ENCODE measurements around the gene OR4C16.

The OR4C16 gene

GRCh38 chr11:55571828-55572227, at the start of gene OR4C16:
Gene OR4C16, plus strand, starts transcription at chr11:55572128. Its CDS starts 0 bp downstream, at chr11:55572128.
- H3K4me1 ChIP-seq (ENCODE audit: control insufficient read depth, insufficient read depth, low read length) = no peaks in the 10 kb centered on the region
- no peaks in the 10 kb centered on the region for H3K27me3 ChIP-seq (ENCODE audit: control insufficient read depth, insufficient read depth, low read length)
- no peaks in the 10 kb centered on the region for H3K9me3 ChIP-seq (ENCODE audit: control insufficient read depth, low read length)
- no peak within 1 kb of the TSS for H3K9ac ChIP-seq (ENCODE audit: low read length)
- no peaks in the 10 kb centered on the region for H3K36me3 ChIP-seq (ENCODE audit: control insufficient read depth, insufficient read depth, low read length)
- no peak within 1 kb of the TSS for H3K4me3 ChIP-seq (ENCODE audit: low read length)

GRCh38 chr11:55554169-55554568, 17.8 kb upstream of the OR4C16 start, which contains the start of gene OR4C15:
Gene OR4C15, plus strand, starts transcription at chr11:55554469. Its CDS starts 0 bp downstream, at chr11:55554469.
- H3K36me3 ChIP-seq (ENCODE audit: control insufficient read depth, insufficient read depth, low read length) = no peaks in the 10 kb centered on the region
- no peak within 1 kb of the TSS for H3K9ac ChIP-seq (ENCODE audit: low read length)
- no peaks in the 10 kb centered on the region for H3K27me3 ChIP-seq (ENCODE audit: control insufficient read depth, insufficient read depth, low read length)
- H3K4me3 ChIP-seq (ENCODE audit: low read length) = no peak within 1 kb of the TSS
- H3K9me3 ChIP-seq (ENCODE audit: control insufficient read depth, low read length) = no peaks in the 10 kb centered on the region
- H3K4me1 ChIP-seq (ENCODE audit: control insufficient read depth, insufficient read depth, low read length) = no peaks in the 10 kb centered on the region

GRCh38 chr11:55572548-55572947, 620 bp downstream of the OR4C16 start:
- no peaks in the 10 kb centered on the region for H3K4me1 ChIP-seq (ENCODE audit: control insufficient read depth, insufficient read depth, low read length)
- no peak overlapping the region for H3K9ac ChIP-seq (ENCODE audit: low read length)
- no peaks in the 10 kb centered on the region for H3K9me3 ChIP-seq (ENCODE audit: control insufficient read depth, low read length)
- no peaks in the 10 kb centered on the region for H3K36me3 ChIP-seq (ENCODE audit: control insufficient read depth, insufficient read depth, low read length)
- H3K4me3 ChIP-seq (ENCODE audit: low read length) = no peak overlapping the region
- H3K27me3 ChIP-seq (ENCODE audit: control insufficient read depth, insufficient read depth, low read length) = no peaks in the 10 kb centered on the region

- Histone ChIP-seq H3K4me3 (ENCODE audit: low read length) (no peak within 1 kb of the TSS), H3K36me3 (ENCODE audit: control insufficient read depth, insufficient read depth, low read length) (no peaks in the 10 kb centered on the region), H3K9ac (ENCODE audit: low read length) (no peak within 1 kb of the TSS), H3K27me3 (ENCODE audit: control insufficient read depth, insufficient read depth, low read length) (no peaks in the 10 kb centered on the region), H3K9me3 (ENCODE audit: control insufficient read depth, low read length) (no peaks in the 10 kb centered on the region), H3K4me1 (ENCODE audit: control insufficient read depth, insufficient read depth, low read length) (no peaks in the 10 kb centered on the region)
Observed at GRCh38 chr11:55607545-55607944, 35.6 kb downstream of the OR4C16 start, which contains the start of gene OR4C11. Gene OR4C11, minus strand, starts transcription at chr11:55607645. Its CDS starts 3,272 bp downstream, at chr11:55604373.
